IMR-90 (cell line): ENCODE data around the gene KCNJ4.

ENCODE experiments used
- FOS ChIP-seq: fragments of 150-350 bp; IDR thresholded peaks from 2 replicates; pipeline ENCODE4 v1.6.1; 2016; ENCODE audit warnings: low read depth, low read length
- MXI1 ChIP-seq: IDR thresholded peaks from 2 replicates; pipeline ENCODE4 v1.6.1; 2012; ENCODE audit warnings: low read depth, mild to moderate bottlenecking, low read length, moderate library complexity, borderline replicate concordance
- POLR2A ChIP-seq: IDR thresholded peaks from 2 replicates; pipeline ENCODE4 v1.6.1; 2012; ENCODE audit warnings: mild to moderate bottlenecking, low read depth, low read length
- TF ChIP-seq, protein P1 (sequence below): conservative IDR thresholded peaks from 2 replicates; pipeline ENCODE4 v1.5.1; 2012; ENCODE audit warnings: mild to moderate bottlenecking, low read depth, low read length, improper control_type of control experiment

DNA sequence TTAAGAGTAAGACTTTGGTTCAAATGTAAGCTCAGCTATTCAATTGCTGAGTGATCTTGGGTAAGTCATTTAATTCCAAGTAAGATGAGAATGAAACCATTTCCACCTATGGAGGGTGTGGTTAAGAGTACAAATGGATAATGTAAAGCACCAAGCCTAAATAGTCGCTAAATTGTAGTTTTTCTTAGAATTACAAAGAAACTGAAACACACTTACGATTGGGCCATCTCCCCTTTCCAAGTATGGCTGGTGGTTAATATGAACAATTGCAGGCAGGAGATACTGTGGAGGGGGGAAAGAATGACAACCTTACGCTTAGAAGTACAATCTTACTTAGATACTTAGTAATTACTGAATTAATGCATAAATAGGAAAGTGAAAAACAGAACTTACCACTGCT, 42.9 kb upstream of the KCNJ4 start:
- TF ChIP-seq, protein P1, sequence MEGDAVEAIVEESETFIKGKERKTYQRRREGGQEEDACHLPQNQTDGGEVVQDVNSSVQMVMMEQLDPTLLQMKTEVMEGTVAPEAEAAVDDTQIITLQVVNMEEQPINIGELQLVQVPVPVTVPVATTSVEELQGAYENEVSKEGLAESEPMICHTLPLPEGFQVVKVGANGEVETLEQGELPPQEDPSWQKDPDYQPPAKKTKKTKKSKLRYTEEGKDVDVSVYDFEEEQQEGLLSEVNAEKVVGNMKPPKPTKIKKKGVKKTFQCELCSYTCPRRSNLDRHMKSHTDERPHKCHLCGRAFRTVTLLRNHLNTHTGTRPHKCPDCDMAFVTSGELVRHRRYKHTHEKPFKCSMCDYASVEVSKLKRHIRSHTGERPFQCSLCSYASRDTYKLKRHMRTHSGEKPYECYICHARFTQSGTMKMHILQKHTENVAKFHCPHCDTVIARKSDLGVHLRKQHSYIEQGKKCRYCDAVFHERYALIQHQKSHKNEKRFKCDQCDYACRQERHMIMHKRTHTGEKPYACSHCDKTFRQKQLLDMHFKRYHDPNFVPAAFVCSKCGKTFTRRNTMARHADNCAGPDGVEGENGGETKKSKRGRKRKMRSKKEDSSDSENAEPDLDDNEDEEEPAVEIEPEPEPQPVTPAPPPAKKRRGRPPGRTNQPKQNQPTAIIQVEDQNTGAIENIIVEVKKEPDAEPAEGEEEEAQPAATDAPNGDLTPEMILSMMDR, result no peak
- TF ChIP-seq FOS, result no peak
- TF ChIP-seq POLR2A, result no peak
- TF ChIP-seq MXI1, result no peak
